Measurements from ENCODE around the gene HRH2.

HRH2 gene

GRCh38 chr5:175664723-175665122 lies 6.9 kb downstream of the HRH2 start:
- no peak for TF ChIP-seq CTCF (conservative IDR thresholded peaks at IDR 0.05; ENCODE audit: low read length)
- no peak for DNase-seq (ENCODE audit: low read depth)
- H3K4me3 ChIP-seq (ENCODE audit: low read length): no peak overlapping the region

- no peak overlapping the region for H3K4me3 ChIP-seq (ENCODE audit: low read length)
- TF ChIP-seq CTCF (conservative IDR thresholded peaks at IDR 0.05; ENCODE audit: low read length): no peak
- DNase-seq (ENCODE audit: low read depth): no peak
These were observed 8.3 kb downstream of the HRH2 start for GRCh38 chr5:175666216-175666615.

- no peak overlapping the region for H3K4me3 ChIP-seq (ENCODE audit: low read length)
- DNase-seq (ENCODE audit: low read depth): no peak
- TF ChIP-seq CTCF (conservative IDR thresholded peaks at IDR 0.05; ENCODE audit: low read length): no peak
These were observed 10.1 kb downstream of the HRH2 start for GRCh38 chr5:175668006-175668405.

- DNase-seq (ENCODE audit: low read depth): no peak
- TF ChIP-seq CTCF (conservative IDR thresholded peaks at IDR 0.05; ENCODE audit: low read length): no peak
- H3K4me3 ChIP-seq (ENCODE audit: low read length): no peak overlapping the region
These were observed 12.5 kb downstream of the HRH2 start for GRCh38 chr5:175670372-175670771.

GRCh38 chr5:175671013-175671412 lies 13.1 kb downstream of the HRH2 start:
- no peak for TF ChIP-seq CTCF (conservative IDR thresholded peaks at IDR 0.05; ENCODE audit: low read length)
- no peak overlapping the region for H3K4me3 ChIP-seq (ENCODE audit: low read length)
- DNase-seq (ENCODE audit: low read depth): no peak

- H3K4me3 ChIP-seq (ENCODE audit: low read length): no peak overlapping the region
- TF ChIP-seq CTCF (conservative IDR thresholded peaks at IDR 0.05; ENCODE audit: low read length): no peak
- no peak for DNase-seq (ENCODE audit: low read depth)
These were observed 15.2 kb downstream of the HRH2 start for GRCh38 chr5:175672976-175673648.

- H3K4me3 ChIP-seq (ENCODE audit: low read length): no peak overlapping the region
- no peak for DNase-seq (ENCODE audit: low read depth)
- TF ChIP-seq CTCF (conservative IDR thresholded peaks at IDR 0.05; ENCODE audit: low read length): no peak
These were observed 17.0 kb downstream of the HRH2 start for GRCh38 chr5:175674731-175675346.
